SK-N-MC (cell line): ENCODE data around the gene DRD2.

Source experiments
- EZH2 ChIP-seq: fragments of 200-600 bp; sonication (generic); IDR thresholded peaks from one replicate; pipeline ENCODE4 v1.6.1; 2017; ENCODE audit warnings: antibody characterized with exemption
- POLR2AphosphoS5 ChIP-seq: IDR thresholded peaks from 2 replicates; pipeline ENCODE4 v1.6.1; 2012; ENCODE audit warnings: mild to moderate bottlenecking, low read depth, low read length, borderline replicate concordance

- TF ChIP-seq EZH2 (no peak), POLR2AphosphoS5 (no peak)
Measured at GRCh38 chr11:113397821-113398220, 77.4 kb downstream of the DRD2 start.
